Stimulated activated CD4-positive, alpha-beta T cell treated with anti-CD3 and anti-CD28 coated beads, Interleukin-12 subunit alpha, Interleukin-12 subunit beta, amount 100 ng/mL, for 4 hours (primary cell): ENCODE results near the gene MPO.

Experiments
- DNase-seq: peaks from one replicate; pipeline ENCODE4 v3.0.0-alpha.2; 2020

The MPO gene

GRCh38 chr17:58229384-58229783 is 51.4 kb downstream of the MPO start:
- DNase-seq = no peak

GRCh38 chr17:58228679-58229078 is 52.1 kb downstream of the MPO start:
- DNase-seq = no peak

GRCh38 chr17:58227733-58228132 is 53.0 kb downstream of the MPO start:
- DNase-seq = no peak

- no peak for DNase-seq
Measured at GRCh38 chr17:58224315-58224714, 56.4 kb downstream of the MPO start.
